ENCODE data around the gene HOXB9. TPM values are rescaled to one million over a fixed set of nuclear protein-coding genes. Genes with fewer than 3 reads are reported as not detected.
A peak's percentile ranks its signal among the peaks of the same experiment; 100 is the strongest.

HOXB9 gene
- total and polyA plus RNA-seq, 2 donors (not counting 3 experiments of a cell fraction or from before 2014, with no cell fraction given) = 0.79 to 1.1 TPM

DNA sequence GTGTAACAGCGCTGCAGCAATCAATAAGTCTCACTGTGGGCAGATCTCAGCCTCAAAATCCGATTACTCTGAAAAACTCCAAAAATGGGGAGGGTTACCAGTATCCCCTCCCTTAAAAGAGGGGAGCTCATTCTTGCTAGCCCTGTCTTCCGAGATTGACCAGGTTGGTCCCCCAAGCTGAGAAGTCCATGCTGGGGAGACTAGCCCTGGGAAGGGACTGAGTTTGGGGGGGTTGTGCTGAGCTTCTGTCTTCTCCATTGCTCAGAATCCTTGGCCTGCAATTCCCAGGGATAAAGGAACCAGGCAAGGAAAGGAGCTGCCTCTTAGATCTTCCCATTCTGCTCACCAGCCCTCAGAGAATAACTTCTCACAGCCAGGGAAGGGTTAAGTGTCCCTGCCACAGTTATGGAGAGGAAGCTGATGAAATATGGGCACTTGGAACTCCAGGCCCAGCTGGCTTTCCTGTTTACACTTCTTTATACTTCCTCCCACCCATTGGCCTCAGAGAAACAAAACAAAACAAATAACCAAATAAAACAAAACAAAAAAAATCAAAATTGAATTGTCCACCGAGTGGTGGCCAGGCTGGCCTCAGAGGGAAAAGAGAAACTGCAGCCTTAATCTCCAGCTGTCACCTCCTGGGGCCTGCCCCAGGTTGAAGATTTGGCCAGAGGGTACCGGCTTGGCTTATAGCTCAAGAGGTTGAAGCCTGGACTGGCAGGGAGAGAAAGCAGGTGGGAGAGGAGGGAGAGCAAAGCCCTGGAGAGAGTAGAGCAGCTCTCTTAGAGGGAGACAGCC lies 38.7 kb downstream of the HOXB9 start:
- H3K4me2 ChIP-seq (ENCODE audit: insufficient read depth, low read length) = peak overlapping the region; percentile 37
- no peaks in the 10 kb centered on the region for H3K9me3 ChIP-seq (replicated peaks; ENCODE audit: control insufficient read depth, insufficient read depth, low read length)
- intact Hi-C loops (cut with micrococcal nuclease) = no loop called here
- peaks cover 40% of the 10 kb centered on the region for H3K79me2 ChIP-seq (ENCODE audit: control insufficient read depth, insufficient read depth, low read length)
- dilution Hi-C loops (cut with MboI; ENCODE audit: extremely low pct_ligation_motif_present, low sequenced_read_pairs) = no loop called here
- H3K4me1 ChIP-seq (ENCODE audit: control insufficient read depth, extremely low read depth, insufficient read depth, low read length) = peaks cover 47% of the 10 kb centered on the region
- no peak for TF ChIP-seq EZH2 (IDR thresholded peaks at IDR 0.05; ENCODE audit: borderline replicate concordance, low read depth, low read length, severe bottlenecking)
- TF ChIP-seq, protein P1, sequence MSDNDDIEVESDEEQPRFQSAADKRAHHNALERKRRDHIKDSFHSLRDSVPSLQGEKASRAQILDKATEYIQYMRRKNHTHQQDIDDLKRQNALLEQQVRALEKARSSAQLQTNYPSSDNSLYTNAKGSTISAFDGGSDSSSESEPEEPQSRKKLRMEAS (IDR thresholded peaks at IDR 0.05; ENCODE audit: insufficient read depth, insufficient read length) = no peak
- TF ChIP-seq GATA2 (IDR thresholded peaks at IDR 0.05; ENCODE audit: insufficient read depth, insufficient read length, low read depth, low read length) = no peak
- TF ChIP-seq, protein P2, sequence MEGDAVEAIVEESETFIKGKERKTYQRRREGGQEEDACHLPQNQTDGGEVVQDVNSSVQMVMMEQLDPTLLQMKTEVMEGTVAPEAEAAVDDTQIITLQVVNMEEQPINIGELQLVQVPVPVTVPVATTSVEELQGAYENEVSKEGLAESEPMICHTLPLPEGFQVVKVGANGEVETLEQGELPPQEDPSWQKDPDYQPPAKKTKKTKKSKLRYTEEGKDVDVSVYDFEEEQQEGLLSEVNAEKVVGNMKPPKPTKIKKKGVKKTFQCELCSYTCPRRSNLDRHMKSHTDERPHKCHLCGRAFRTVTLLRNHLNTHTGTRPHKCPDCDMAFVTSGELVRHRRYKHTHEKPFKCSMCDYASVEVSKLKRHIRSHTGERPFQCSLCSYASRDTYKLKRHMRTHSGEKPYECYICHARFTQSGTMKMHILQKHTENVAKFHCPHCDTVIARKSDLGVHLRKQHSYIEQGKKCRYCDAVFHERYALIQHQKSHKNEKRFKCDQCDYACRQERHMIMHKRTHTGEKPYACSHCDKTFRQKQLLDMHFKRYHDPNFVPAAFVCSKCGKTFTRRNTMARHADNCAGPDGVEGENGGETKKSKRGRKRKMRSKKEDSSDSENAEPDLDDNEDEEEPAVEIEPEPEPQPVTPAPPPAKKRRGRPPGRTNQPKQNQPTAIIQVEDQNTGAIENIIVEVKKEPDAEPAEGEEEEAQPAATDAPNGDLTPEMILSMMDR (IDR thresholded peaks at IDR 0.05; ENCODE audit: extremely low read depth in 1 of 2, insufficient read depth in 1 of 2, low read depth in 1 of 2, low read length in 2 of 2) = no peak
- peak; percentile 49 for TF ChIP-seq POLR2AphosphoS5 (IDR thresholded peaks at IDR 0.05; ENCODE audit: insufficient read depth, low read depth, low read length)
- TF ChIP-seq MYC (IDR thresholded peaks at IDR 0.05; ENCODE audit: low read depth, low read length) = no peak
- FAIRE-seq = peak; percentile 93
- no peaks in the 10 kb centered on the region for H4K20me1 ChIP-seq (replicated peaks; ENCODE audit: control insufficient read depth, extremely low read depth, insufficient read depth, low read length)
- H3K4me3 ChIP-seq (replicated peaks in 1 of 3; ENCODE audit: insufficient read depth in 1 of 3, low read depth in 1 of 3, low read length in 3 of 3) = no peak overlapping the region
- POLR2A ChIA-PET = no interaction called here
- H2AFZ ChIP-seq (ENCODE audit: low read depth, low read length) = no peak overlapping the region
- no peaks in the 10 kb centered on the region for H3K27me3 ChIP-seq (ENCODE audit: control insufficient read depth in 2 of 2, insufficient read depth in 2 of 2, low read length in 2 of 2)
- H3K27ac ChIP-seq (ENCODE audit: insufficient read depth, low read depth, low read length) = peak overlapping the region; percentile 22
- peak; percentile 65 for DNase-seq (ENCODE audit: low read depth, low spot score)
- CTCF ChIA-PET = interaction anchor here (0.9 to 2.3 kb wide), 15 partner anchors 10 to 372 kb away, joined by 3 to 22 read pairs (median 4); partner anchors contain the start of gene HOXB8
- peaks cover 0 to 8% of the 10 kb centered on the region in 2 experiments for H3K36me3 ChIP-seq (ENCODE audit: control insufficient read depth in 2 of 2, extremely low read depth in 1 of 2, insufficient read depth in 2 of 2, low read length in 2 of 2)
- BruUV-seq (replicated peaks) = TSS peak; percentile 21
- H3K9me1 ChIP-seq (replicated peaks; ENCODE audit: control insufficient read depth, extremely low read depth, insufficient read depth, low read length) = no peaks in the 10 kb centered on the region
- H3K9ac ChIP-seq (replicated peaks; ENCODE audit: extremely low read depth, insufficient read depth, low read length) = peak overlapping the region; percentile 1

Measured in endothelial cell of umbilical vein (primary cell).